ENCODE data around the gene SAT2. TPM values are rescaled to one million over a fixed set of nuclear protein-coding genes. Genes with fewer than 3 reads are reported as not detected.

Gene SAT2
- total and polyA plus RNA-seq, 2 of the 13 experiments (the other 11 are each of a cell fraction or from before 2014, with no cell fraction given): 37.6 to 93.7 TPM

DNA sequence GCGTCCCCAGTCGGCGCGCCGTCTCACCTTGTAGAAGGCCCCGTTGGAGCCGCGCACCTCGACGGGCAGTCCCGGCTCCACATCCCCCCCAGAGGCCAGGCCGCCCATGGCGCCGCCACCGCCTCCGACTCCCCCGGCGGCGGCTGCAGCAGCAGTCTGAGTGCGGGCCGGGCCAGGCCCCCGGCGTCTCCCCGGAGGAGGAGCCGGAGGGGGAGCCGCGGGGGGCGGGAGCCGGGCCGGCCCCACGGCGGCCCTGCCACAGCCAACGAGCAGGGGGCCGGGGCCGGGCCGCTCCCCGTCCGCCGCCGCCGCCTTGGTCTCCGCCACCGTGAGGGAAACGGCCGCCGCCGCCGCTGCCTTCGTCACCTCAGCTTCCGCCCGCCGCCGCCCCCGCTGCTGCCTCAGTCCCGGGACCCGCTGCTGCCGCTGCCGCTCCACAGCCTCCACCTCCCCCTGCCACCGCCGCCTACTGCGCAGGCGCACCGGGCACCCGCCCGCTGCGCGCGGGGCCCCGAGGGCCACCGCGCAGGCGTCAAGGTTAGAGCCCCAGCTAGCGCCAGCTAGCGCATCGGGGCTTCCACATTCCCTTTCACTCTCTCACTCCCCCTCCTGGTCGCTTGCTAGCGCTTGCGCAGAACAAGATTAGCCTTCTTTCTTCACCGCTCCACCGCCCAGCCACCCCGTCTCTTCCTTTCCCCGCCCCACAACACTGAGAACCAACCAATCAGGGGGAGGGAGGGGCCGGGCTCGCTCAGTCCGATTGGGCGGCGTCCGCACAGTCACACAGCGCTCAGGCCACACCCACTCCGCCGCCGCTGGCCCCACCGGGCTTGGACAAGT is 13.0 kb downstream of the SAT2 start, which contains the start of gene FXR2 (continued):
- no peak; the same call in 1 of the 2 replicates for TF ChIP-seq ZBTB14 (CRISPR knock-in tag; IDR thresholded peaks at IDR 0.05)
- TF ChIP-seq KLF12 (CRISPR knock-in tag; IDR thresholded peaks at IDR 0.05; ENCODE audit: borderline replicate concordance): 0 out of 2 replicates have a peak, but pooled peaks have one; percentile 31
- TF ChIP-seq THRA (CRISPR knock-in tag; IDR thresholded peaks at IDR 0.05; ENCODE audit: borderline replicate concordance): no peak
- TF ChIP-seq, protein P1, sequence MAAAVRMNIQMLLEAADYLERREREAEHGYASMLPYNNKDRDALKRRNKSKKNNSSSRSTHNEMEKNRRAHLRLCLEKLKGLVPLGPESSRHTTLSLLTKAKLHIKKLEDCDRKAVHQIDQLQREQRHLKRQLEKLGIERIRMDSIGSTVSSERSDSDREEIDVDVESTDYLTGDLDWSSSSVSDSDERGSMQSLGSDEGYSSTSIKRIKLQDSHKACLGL (CRISPR knock-in tag; IDR thresholded peaks at IDR 0.05): no peak
- peak; percentile 70; the same call in 1 of the 2 replicates for TF ChIP-seq IRX3 (CRISPR knock-in tag; IDR thresholded peaks at IDR 0.05; ENCODE audit: borderline replicate concordance, low read depth)
- peak; percentile 49 for TF ChIP-seq YY1 (IDR thresholded peaks at IDR 0.05; ENCODE audit: insufficient read depth, insufficient replicate concordance, low read depth, low read length)
- TF ChIP-seq ZXDC (CRISPR knock-in tag; IDR thresholded peaks at IDR 0.05): 0 out of 2 replicates have a peak, but pooled peaks have one; percentile 3
- TF ChIP-seq SP5 (CRISPR knock-in tag; IDR thresholded peaks at IDR 0.05; ENCODE audit: borderline replicate concordance, low read depth): 0 out of 2 replicates have a peak, but pooled peaks have one; percentile 12
- no peak for TF ChIP-seq ZNF552 (CRISPR knock-in tag; IDR thresholded peaks at IDR 0.05; ENCODE audit: borderline replicate concordance)
- TF ChIP-seq PLRG1 (conservative IDR thresholded peaks at IDR 0.05): no peak
- TF ChIP-seq, protein P2, sequence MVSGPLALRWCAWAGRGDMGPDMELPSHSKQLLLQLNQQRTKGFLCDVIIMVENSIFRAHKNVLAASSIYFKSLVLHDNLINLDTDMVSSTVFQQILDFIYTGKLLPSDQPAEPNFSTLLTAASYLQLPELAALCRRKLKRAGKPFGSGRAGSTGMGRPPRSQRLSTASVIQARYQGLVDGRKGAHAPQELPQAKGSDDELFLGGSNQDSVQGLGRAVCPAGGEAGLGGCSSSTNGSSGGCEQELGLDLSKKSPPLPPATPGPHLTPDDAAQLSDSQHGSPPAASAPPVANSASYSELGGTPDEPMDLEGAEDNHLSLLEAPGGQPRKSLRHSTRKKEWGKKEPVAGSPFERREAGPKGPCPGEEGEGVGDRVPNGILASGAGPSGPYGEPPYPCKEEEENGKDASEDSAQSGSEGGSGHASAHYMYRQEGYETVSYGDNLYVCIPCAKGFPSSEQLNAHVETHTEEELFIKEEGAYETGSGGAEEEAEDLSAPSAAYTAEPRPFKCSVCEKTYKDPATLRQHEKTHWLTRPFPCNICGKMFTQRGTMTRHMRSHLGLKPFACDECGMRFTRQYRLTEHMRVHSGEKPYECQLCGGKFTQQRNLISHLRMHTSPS (CRISPR knock-in tag; IDR thresholded peaks at IDR 0.05; ENCODE audit: low read depth): no peak
- TF ChIP-seq ZNF678 (CRISPR knock-in tag; IDR thresholded peaks at IDR 0.05): no peak
- TF ChIP-seq TEAD2 (CRISPR knock-in tag; IDR thresholded peaks at IDR 0.05): no peak
- TF ChIP-seq ZNF614 (CRISPR knock-in tag; IDR thresholded peaks at IDR 0.05; ENCODE audit: borderline replicate concordance): no peak
- no peak for TF ChIP-seq KAT2B (IDR thresholded peaks at IDR 0.05; ENCODE audit: borderline replicate concordance, low read depth, low read length)
- TF ChIP-seq HMG20A (CRISPR knock-in tag; IDR thresholded peaks at IDR 0.05; ENCODE audit: borderline replicate concordance): no peak
- TF ChIP-seq ZNF780A (CRISPR knock-in tag; IDR thresholded peaks at IDR 0.05): no peak
- peak; percentile 40; the same call in 1 of the 2 replicates for TF ChIP-seq KLF15 (CRISPR knock-in tag; IDR thresholded peaks at IDR 0.05; ENCODE audit: borderline replicate concordance)

All from HepG2 (cell line).